COLO668 (cell line): Measurements from ENCODE around the gene ADM5.
"Not testable (repeated sequence)": the region's sequence is repeated elsewhere in the genome, so short reads cannot be mapped to it uniquely, and the experiment has no call there.

Source experiments
- DNase-seq: peaks from one replicate; lab custom pipeline; 2025; ENCODE audit not compliant: unreplicated experiment; lab: John Stamatoyannopoulos, UW

ADM5 gene

DNA sequence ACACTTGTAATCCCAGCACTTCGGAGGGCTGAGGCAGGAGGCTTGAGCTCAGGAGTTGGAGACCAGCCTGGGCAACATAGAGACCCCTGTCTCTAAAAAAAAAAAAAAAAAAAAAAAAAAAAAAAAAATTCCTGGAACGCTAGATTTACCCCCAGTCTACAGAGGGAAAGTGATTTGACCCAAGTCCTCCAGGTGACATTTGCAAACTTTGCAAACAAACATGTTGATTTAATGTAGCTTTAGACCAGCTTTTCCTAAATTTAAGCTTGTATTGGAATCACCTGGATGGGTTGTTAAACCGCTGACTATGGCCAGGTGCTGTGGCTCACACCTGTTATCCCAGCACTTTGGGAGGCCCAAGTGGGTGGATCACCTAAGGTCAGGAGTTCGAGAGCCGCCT, 10.0 kb downstream of the ADM5 start:
- no peak for DNase-seq

DNA sequence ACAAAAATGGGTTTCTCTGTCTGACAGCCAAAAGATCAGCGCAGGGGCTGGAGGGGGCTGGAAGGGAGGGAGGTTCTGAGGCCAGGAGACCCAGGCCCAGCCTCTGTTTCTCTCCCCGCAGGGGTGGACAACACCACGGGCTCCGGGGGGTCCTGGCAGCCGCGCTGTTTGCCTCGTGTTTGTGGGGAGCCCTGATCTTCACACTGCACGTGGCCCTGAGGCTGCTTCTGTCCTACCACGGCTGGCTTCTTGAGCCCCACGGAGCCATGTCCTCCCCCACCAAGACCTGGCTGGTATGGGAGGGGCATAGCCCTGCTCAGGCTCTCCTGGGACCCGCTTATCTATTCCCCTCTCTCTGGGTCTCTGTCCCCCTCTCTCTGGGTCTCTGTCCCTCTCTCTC, 11.2 kb downstream of the ADM5 start:
- DNase-seq: no peak

DNA sequence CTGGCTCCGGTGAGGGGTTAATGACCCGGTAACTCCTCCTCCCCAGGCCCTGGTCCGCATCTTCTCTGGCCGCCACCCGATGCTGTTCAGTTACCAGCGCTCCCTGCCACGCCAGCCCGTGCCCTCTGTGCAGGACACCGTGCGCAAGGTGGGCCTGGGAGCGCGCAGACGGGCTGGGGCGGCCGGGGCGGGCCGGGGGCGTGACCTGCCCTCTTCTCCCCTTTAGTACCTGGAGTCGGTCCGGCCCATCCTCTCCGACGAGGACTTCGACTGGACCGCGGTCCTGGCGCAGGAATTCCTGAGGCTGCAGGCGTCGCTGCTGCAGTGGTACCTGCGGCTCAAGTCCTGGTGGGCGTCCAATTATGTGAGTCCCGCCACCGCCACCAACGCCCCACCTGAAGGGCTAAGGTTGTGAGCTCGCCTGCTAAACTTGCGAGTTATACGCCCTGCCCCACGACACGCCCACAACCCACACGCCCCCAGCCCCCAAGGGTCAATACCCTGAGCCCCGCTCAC, 11.9 kb downstream of the ADM5 start:
- DNase-seq: no peak

DNA sequence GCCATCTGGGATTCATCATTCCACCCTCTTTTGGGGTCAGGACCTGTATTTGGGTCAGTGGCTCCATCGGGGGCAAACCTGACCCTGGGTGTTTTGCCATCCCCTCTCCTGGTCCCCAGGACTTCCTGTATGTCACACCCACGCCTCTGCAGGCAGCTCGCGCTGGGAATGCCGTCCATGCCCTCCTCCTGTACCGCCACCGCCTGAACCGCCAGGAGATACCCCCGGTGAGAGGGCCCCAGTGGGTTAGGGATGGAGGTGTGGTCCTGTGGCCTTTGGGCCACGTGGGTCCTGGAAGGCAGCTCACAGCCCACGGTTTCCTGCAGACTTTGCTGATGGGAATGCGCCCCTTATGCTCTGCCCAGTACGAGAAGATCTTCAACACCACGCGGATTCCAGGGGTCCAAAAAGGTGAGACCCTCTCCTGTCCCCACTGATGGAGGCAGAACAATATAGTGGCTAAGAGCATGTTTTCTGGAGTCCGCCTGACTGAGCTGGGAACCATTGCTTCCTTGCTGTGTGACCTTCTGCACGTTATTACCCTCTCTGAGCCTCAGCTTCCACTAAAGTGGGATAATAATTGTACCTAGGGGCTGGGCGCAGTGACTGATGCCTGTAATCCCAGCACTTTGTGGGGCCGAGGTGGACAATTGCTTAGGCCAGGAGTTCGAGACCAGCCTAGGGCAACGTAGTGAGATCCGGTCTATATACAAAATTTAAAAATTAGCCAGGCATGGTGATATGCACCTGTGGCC, 15.7 kb downstream of the ADM5 start:
- no peak for DNase-seq

DNA sequence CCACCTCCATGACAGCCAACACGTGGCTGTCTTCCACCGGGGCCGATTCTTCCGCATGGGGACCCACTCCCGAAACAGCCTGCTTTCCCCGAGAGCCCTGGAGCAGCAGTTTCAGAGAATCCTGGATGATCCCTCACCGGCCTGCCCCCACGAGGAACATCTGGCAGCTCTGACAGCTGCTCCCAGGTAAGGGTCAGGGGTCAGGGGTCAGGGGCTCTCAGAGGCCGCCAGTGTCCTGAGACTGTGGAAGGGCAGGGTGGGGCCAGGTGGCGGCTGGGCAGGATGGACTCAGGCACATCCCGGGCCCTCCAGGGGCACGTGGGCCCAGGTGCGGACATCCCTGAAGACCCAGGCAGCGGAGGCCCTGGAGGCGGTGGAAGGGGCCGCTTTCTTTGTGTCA, 16.5 kb downstream of the ADM5 start:
- no peak for DNase-seq

DNA sequence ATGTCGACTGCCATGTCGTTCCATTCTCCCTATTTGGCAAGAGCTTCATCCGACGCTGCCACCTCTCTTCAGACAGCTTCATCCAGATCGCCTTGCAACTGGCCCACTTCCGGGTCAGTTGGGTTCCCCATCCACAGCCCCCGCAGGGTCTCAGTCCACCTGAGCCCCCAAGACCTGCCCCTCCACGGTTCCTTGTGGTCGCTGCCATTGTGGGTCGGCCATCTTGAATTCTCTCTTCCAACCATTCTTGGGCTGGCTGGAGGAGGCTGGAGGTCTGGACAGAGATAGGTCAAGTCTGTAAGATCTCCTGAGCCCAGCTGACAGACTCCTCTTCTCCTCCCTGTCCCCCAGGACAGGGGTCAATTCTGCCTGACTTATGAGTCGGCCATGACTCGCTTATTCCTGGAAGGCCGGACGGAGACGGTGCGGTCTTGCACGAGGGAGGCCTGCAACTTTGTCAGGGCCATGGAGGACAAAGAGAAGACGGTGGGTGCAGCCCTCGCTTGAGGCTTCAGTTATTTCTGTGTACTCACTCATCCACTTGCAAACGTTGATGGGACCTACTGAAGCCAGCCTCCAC, 21.1 kb downstream of the ADM5 start:
- no peak for DNase-seq

DNA sequence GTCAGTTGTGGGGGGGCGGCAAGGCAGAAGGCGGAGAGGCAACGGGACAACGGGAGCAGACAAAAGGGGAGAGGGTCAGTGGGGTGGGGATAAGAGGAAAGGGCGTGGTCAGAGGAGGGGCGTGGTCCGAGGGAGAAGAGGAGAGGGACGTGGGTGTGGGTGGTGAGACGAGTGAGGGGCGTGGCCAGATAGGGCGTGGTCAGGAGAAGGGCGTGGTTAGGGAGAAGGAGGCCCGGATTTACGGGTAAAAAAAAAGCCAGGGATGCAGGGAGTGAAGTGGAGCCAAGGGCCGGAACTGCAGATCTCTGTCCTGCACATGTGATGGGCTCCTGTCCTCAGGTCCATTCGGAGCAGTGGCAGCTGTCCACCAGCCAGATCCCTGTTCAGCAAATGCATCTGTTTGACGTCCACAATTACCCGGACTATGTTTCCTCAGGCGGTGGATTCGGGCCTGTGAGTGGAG, 23.0 kb downstream of the ADM5 start:
- peak; percentile 27 for DNase-seq

DNA sequence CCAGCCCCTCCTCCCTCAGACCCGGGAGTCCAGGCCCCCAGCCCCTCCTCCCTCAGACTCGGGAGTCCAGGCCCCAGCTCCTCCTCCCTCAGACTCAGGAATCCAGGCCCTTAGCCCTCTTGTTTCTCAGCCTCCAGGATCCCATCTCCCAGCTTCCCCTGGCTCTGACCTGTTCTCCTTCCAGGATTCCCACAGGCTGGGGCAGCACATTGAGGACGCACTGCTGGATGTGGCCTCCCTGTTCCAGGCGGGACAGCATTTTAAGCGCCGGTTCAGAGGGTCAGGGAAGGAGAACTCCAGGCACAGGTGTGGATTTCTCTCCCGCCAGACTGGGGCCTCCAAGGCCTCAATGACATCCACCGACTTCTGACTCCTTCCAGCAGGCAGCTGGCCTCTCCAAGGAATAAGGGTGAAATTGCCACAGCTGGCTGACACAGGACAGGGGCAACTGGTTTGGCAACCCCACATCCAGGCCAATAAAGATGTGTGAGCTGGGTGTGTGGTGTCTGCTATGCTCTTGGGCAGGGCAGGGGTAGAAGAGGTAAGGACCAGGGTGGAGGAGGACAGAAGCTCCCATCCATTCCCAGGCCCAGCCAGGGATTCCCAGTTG, 23.9 kb downstream of the ADM5 start:
- no peak for DNase-seq

DNA sequence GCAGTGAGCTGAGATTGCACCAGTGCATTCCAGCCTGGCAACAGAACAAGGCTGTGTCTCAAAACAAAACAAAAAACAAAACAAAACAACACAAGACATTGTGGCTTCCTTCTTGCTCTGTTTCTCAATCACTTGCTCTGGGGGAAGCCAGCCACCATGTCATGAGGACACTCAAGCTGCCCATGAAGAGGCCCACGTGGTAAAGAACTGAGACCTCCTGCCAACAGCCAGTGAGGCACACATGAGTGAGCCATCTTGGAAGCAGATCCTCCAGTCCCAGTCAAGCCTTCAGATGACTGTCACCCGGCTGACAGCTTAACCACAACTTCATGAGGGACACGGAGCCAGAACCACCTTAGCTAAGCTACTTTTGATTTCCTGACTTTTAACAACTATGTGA, 26.8 kb downstream of the ADM5 start:
- no peak for DNase-seq

DNA sequence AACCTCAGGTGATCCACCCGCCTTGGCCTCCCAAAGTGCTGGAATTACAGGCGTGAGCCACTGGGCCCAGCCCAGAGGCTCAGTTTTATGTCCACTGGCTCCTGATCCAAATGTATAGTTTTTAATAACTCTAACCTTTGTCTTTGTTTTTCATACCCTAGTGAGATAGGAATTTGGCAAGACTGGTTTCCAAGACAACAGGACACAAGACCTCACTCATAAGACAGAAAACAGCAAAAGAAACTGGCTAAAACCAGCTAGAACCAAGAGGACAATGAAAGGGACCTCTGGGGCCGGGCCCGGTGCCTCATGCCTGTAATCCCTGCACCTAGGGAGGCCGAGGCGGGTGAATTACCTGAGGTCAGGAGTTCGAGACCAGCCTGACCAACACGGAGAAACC, 29.1 kb downstream of the ADM5 start:
- DNase-seq: no peak

DNA sequence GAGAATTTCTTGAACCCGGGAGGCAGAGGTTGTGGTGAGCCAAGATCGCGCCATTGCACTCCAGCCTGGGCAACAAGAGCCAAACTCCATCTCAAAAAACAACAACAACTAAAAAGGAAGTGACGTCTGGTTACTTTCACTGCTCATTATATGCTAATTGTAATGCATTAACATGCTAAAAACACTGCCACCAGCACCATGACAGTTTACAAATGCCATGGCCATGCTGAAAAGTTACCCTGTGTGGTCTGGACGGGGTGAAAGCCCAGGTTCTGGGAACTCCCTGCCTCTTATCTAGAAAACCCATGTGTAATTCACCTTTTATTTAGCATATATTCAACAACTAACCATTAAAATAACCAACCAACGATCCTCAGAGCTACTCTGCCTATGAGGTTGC, 29.6 kb downstream of the ADM5 start:
- DNase-seq: no peak

DNA sequence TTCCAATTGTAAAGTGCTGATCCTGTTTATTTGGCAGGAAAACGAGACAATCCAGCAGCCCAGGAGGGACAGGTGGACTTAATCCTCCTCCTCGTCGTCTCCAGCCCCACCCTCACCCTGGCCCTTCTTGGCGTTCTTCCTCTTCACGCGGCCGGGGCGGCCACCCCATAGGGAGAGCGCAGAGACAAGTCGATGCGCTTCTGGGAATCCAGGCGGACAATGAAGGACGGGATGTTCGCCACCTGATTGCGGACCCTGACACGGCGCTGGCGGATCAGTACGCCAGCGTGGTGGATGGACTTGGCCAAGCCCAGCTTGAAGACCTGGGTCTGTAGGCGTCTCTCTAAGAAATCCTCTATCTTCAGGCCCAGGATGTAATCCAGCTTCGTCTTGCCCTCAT, 30.0 kb downstream of the ADM5 start:
- not testable (repeated sequence) for DNase-seq

DNA sequence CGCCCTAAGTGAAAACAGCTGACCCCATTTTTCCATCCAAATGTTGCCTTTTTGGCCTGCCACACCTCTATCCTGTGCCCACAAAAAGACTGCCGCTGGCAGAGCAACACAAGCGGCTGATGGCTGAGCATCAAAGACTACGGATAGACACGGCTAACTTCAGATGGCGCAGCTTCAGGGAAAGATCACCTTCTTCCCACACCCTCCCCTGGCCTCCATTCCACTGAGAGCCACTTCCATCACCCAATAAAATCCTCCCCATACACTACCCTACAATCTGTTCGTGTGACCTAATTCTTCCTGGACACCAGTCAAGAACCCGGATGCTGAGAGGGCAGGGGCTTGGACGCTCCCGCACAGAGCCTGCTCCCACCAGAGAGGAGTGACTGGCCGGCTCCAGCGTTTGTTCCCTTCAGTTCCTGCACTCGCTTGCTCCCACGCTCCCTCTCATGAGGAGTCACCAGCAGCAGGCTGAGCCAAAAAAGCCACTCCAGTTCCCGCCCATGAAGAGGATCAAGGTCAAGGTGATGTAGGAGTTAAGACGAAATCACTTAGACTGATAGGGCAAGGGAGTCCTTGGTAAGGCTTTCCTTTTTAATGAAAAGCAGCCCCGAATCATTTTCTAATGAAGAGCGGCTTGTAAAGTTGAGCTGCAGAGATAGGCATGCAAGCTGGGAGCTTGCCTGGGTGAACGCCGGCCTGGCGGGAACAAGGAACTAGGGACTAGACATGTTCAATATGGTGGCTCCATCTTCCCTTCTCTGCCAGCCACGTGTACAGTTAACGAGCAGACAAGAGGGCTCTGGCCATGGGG, 38.0 kb downstream of the ADM5 start:
- DNase-seq: no peak

DNA sequence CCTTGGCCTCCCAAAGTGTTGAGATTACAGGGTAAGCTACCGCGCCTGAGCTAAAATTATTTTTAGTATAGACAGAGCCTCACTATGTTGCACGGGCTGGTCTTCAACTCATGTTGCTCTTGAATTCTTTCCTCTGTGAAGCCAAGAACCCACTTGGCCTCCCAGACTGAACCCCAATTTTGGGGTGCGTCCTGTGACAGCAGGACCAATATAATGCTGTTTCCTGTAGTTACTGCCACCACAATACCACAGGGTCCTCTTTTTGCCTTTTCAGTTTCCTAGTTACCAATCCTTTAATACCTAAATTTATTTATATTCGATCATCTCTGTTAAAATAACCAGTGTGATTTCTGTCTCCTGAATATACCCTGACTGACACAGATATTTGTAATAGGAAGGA, 40.8 kb downstream of the ADM5 start:
- no peak for DNase-seq

DNA sequence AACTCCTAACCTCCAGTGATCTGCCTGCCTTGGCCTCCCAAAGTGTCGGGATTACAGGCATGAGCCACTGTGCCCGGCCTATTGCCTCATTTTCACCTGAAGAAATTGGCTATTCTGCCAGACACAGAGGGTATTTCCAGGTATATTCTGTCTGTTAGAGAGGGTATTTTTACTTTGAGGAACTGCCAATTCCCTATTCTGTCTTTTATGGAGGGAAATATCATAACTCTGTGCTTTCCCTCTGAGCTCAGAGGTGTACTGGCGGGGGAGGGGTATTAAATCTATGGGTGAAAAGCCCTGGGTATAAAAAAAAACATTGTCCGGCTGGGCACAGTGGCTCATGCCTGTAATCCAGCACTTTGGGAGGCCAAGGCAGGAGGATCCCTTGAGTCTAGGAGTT, 48.9 kb downstream of the ADM5 start:
- no peak for DNase-seq

DNA sequence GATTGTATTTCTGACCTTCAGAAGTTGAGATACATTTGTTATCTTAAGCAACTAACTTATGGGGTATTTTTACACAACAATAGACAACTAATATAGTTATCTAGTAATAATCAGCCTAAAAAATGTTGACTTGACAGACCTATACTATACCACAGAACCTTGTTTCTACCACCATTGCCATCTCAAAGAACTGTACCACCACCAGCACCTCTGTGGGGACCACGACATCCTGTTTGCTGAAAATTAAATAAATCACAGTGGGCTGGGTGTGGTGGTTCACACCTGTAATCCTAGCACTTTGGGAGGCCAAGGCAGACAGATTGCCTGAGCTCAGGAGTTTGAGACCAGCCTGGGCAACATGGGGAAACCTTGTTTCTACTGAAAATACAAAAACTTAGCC, 49.7 kb downstream of the ADM5 start:
- DNase-seq: no peak

DNA sequence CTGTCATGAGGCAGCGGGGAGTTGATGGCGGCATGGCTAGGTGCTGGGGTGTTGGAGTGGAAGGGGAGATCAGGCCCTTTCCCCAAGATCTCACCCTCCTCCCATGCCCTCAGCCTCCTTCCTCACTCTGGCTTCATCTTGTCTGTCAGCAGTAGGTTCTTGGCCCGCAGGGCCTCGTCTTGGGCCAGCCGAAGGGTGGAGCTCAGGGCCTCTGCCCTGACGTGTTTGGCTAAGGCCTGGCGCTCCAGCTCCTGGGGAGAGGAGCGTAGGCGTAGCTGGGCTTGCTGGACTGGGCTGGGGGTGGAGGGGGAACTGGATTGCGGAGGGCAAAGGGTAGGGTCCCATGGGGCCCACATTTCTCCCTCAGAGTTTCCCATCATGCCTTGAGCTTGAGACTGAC, 50.5 kb downstream of the ADM5 start:
- no peak for DNase-seq
